ENCODE results near the gene GRIA3.

Gene GRIA3

GRCh38 chrX:123311486-123311885, 127.4 kb downstream of the GRIA3 start:
- TF ChIP-seq CTCF (conservative IDR thresholded peaks at IDR 0.05; ENCODE audit: low read length), result no peak
- DNase-seq (ENCODE audit: low read depth), result no peak

GRCh38 chrX:123313486-123313885, 129.4 kb downstream of the GRIA3 start:
- no peak for DNase-seq (ENCODE audit: low read depth)
- H3K4me3 ChIP-seq (ENCODE audit: low read length), result no peak overlapping the region

More at GRCh38 chrX:123311486-123311885, 127.4 kb downstream of the GRIA3 start:
- no peak overlapping the region for H3K4me3 ChIP-seq (ENCODE audit: low read length)

GRCh38 chrX:123320622-123321021, 136.5 kb downstream of the GRIA3 start:
- no peak for DNase-seq (ENCODE audit: low read depth)
- no peak for TF ChIP-seq CTCF (conservative IDR thresholded peaks at IDR 0.05; ENCODE audit: low read length)
- no peak overlapping the region for H3K4me3 ChIP-seq (ENCODE audit: low read length)

More at GRCh38 chrX:123313486-123313885, 129.4 kb downstream of the GRIA3 start:
- TF ChIP-seq CTCF (conservative IDR thresholded peaks at IDR 0.05; ENCODE audit: low read length), result no peak

GRCh38 chrX:123322536-123322935, 138.5 kb downstream of the GRIA3 start:
- no peak for TF ChIP-seq CTCF (conservative IDR thresholded peaks at IDR 0.05; ENCODE audit: low read length)
- DNase-seq (ENCODE audit: low read depth), result no peak
- H3K4me3 ChIP-seq (ENCODE audit: low read length), result no peak overlapping the region

GRCh38 chrX:123324625-123325024, 140.5 kb downstream of the GRIA3 start:
- DNase-seq (ENCODE audit: low read depth), result no peak
- H3K4me3 ChIP-seq (ENCODE audit: low read length), result no peak overlapping the region
- TF ChIP-seq CTCF (conservative IDR thresholded peaks at IDR 0.05; ENCODE audit: low read length), result no peak

GRCh38 chrX:123330229-123330942, 146.3 kb downstream of the GRIA3 start:
- no peak overlapping the region for H3K4me3 ChIP-seq (ENCODE audit: low read length)
- TF ChIP-seq CTCF (conservative IDR thresholded peaks at IDR 0.05; ENCODE audit: low read length), result no peak
- DNase-seq (ENCODE audit: low read depth), result no peak

GRCh38 chrX:123331349-123331748, 147.3 kb downstream of the GRIA3 start:
- no peak for TF ChIP-seq CTCF (conservative IDR thresholded peaks at IDR 0.05; ENCODE audit: low read length)
- H3K4me3 ChIP-seq (ENCODE audit: low read length), result no peak overlapping the region
- DNase-seq (ENCODE audit: low read depth), result no peak

Measured in AG10803 (cell line).